KOPT-K1 (cell line): ENCODE results near the gene PHRF1.

Experiments
- H3K27ac ChIP-seq: fragments of 200-600 bp; sonication (generic); 2 replicates; pipeline ENCODE4 v1.5.1; 2016; ENCODE audit warnings: antibody characterized with exemption, mild to moderate bottlenecking, low read depth, low read length; ENCODE audit not compliant: poor library complexity, severe bottlenecking
- H3K36me3 ChIP-seq: fragments of 200-600 bp; sonication (generic); 2 replicates; pipeline ENCODE4 v1.5.1; 2017; ENCODE audit warnings: antibody characterized with exemption, mild to moderate bottlenecking, low read length, moderate library complexity; ENCODE audit not compliant: insufficient read depth
- H3K9me3 ChIP-seq: fragments of 200-600 bp; sonication (generic); 2 replicates; pipeline ENCODE4 v1.5.1; 2017; ENCODE audit warnings: antibody characterized with exemption, low read length, mild to moderate bottlenecking; ENCODE audit not compliant: insufficient read depth, poor library complexity, severe bottlenecking

PHRF1 gene

GRCh38 chr11:587978-588380 lies 11.7 kb downstream of the PHRF1 start:
- H3K27ac ChIP-seq: no peak overlapping the region
- H3K9me3 ChIP-seq: no peaks in the 10 kb centered on the region
- peaks cover 97% of the 10 kb centered on the region for H3K36me3 ChIP-seq

DNA sequence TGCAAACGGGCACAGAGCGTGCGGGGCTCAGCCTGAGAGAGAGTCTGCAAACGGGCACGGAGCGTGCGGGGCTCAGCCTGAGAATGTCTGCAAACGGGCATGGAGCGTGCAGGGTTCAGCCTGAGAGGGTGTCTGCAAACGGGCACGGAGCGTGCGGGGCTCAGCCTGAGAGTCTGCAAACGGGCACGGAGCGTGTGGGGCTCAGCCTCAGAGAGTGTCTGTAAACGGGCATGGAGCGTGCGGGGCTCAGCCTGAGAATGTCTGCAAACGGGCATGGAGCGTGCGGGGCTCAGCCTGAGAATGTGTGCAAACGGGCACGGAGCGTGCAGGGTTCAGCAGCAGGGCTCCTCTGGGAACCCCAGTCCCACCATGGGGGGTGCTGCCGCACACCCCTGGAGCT lies 13.5 kb downstream of the PHRF1 start:
- Histone ChIP-seq H3K9me3 (no peaks in the 10 kb centered on the region), H3K36me3 (peaks cover 97% of the 10 kb centered on the region), H3K27ac (no peak overlapping the region)

GRCh38 chr11:590997-591396 lies 14.7 kb downstream of the PHRF1 start:
- Histone ChIP-seq H3K36me3 (peaks cover 99% of the 10 kb centered on the region), H3K9me3 (no peaks in the 10 kb centered on the region), H3K27ac (no peak overlapping the region)

- peaks cover 99% of the 10 kb centered on the region for H3K36me3 ChIP-seq
- H3K9me3 ChIP-seq: no peaks in the 10 kb centered on the region
- no peak overlapping the region for H3K27ac ChIP-seq
Measured at GRCh38 chr11:592501-592900, 16.2 kb downstream of the PHRF1 start.

- Histone ChIP-seq H3K9me3 (no peaks in the 10 kb centered on the region), H3K36me3 (peaks cover 99% of the 10 kb centered on the region), H3K27ac (no peak overlapping the region)
Measured at GRCh38 chr11:592918-593317, 16.6 kb downstream of the PHRF1 start.

DNA sequence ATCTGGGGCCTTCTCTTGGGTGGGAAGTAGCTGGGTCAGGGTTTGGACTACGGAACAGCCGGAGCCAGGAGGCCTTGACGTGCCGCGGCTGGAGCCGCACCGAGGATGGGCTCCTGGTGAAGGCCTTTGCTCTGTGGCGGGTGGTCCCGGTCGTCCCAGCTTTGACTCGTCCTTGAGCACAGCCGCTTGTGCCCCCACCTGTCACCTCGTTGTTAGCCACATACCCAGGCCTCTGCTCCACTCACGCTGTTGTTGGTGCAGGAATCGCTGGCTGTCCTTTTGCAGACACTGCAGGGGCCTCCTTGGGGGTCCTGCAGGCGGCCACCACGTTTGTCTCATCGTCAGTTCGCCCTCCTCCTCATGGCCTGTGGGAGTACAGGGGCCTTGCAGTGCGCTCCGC lies 17.1 kb downstream of the PHRF1 start:
- H3K9me3 ChIP-seq: no peaks in the 10 kb centered on the region
- peaks cover 99% of the 10 kb centered on the region for H3K36me3 ChIP-seq
- no peak overlapping the region for H3K27ac ChIP-seq

DNA sequence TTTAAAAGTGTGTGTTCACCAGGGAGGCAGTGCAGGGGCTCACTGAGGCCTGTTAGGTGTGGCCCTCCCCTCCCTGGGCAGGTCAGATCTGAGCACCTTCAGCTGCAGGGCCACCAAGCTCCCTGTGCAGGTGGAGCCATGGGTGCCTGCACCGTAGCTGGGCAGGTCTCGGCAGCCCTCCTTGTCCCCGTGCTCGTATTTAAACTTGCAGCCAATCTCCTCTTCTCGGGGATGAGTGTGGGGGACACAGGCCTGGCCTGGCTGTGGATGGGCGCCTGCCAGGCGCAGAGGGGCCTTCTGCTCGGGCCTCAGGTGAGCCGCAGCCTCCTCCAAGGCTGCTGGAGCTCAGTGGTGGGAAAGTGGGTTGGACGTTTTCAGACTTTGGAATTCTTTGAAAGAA lies 19.1 kb downstream of the PHRF1 start:
- Histone ChIP-seq H3K36me3 (peaks cover 99% of the 10 kb centered on the region), H3K27ac (no peak overlapping the region), H3K9me3 (no peaks in the 10 kb centered on the region)

GRCh38 chr11:596374-596773 lies 20.1 kb downstream of the PHRF1 start:
- peaks cover 99% of the 10 kb centered on the region for H3K36me3 ChIP-seq
- H3K9me3 ChIP-seq: no peaks in the 10 kb centered on the region
- no peak overlapping the region for H3K27ac ChIP-seq

DNA sequence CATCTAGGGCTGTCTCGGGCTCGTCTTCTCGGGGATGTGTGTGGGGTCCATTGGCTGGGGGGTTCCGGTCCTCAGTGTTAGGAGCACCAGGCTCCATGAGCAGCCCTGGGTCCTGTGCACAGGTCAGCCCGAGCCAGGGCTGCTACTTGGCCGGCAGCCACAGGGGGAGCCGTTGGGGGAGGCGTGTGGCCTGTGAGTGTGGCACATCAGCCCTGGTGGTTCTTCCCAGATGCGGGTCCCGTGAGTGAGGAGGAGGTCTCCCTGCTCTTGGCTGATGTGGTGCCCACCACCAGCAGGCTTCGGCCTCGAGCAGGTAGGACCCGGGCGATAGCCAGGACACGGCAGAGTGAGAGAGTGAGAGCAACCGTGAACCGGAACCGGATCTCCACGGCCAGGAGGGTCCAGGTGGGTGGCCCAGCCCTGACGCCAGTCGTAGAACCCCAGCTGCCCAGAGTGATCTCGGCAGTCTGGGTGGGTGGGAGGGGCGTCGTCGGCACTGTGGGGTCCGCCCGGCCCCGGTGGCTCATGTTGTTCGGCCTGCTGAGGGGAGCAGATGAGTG lies 21.0 kb downstream of the PHRF1 start:
- Histone ChIP-seq H3K9me3 (no peaks in the 10 kb centered on the region), H3K27ac (no peak overlapping the region), H3K36me3 (peaks cover 99% of the 10 kb centered on the region)

GRCh38 chr11:598005-598680 lies 21.9 kb downstream of the PHRF1 start:
- no peak overlapping the region for H3K27ac ChIP-seq
- peaks cover 99% of the 10 kb centered on the region for H3K36me3 ChIP-seq
- H3K9me3 ChIP-seq: no peaks in the 10 kb centered on the region

DNA sequence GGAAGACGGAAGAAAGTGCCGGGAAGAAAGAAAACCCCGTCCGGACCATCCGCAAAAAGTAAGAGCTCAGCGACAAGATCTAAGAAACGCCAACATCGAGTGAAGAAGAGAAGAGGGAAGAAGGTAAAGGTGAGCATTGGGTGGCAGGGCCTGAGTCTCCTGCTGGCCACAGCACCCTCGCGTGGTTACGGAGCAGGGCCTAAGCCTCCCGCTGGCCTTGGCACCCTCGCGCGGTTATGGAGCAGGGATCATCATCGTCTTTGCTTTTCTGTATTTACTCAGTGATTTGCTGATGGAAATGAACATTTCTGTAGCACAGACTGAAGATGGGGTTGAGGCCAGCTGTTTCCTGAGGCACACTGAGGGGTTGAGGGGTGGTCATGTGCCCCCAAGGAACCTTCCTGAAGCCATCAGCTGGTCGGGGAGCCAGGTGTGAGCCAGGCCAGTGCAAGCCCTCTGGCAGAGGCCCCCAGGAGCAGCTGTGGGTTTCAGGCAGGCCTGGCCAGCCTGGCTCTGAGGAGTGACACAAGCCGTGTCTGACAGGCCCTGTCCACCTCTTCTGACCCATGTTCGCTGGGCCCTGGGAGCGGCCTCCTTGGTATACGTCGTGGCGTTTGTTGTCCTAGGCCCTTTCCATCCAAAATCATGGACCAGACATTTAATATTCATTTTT lies 25.4 kb downstream of the PHRF1 start:
- no peak overlapping the region for H3K27ac ChIP-seq
- H3K9me3 ChIP-seq: no peaks in the 10 kb centered on the region
- peaks cover 99% of the 10 kb centered on the region for H3K36me3 ChIP-seq

DNA sequence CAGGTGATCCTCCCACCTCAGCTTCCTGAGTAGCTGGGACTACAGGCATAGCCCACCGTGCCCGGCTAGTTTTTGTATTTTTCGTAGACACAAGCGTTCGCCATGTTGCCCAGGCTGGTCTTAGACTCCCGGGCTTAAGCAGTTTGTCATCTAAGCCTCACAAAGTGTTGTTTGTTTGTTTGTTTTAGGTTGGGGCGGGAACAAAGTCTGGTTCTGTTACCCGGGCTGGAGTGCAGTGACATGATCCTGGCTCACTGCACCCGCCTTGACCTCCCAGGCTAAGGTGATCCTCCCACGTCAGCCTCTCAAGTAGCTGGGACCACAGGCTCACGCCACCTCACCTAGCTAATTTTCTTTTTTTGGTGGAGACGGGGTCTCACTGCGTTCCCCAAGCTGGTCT lies 26.9 kb downstream of the PHRF1 start:
- H3K36me3 ChIP-seq: peaks cover 99% of the 10 kb centered on the region
- no peak overlapping the region for H3K27ac ChIP-seq
- H3K9me3 ChIP-seq: no peaks in the 10 kb centered on the region

- H3K36me3 ChIP-seq: peaks cover 100% of the 10 kb centered on the region
- H3K9me3 ChIP-seq: no peaks in the 10 kb centered on the region
- H3K27ac ChIP-seq: no peak overlapping the region
Measured at GRCh38 chr11:605286-606129, 29.2 kb downstream of the PHRF1 start.

DNA sequence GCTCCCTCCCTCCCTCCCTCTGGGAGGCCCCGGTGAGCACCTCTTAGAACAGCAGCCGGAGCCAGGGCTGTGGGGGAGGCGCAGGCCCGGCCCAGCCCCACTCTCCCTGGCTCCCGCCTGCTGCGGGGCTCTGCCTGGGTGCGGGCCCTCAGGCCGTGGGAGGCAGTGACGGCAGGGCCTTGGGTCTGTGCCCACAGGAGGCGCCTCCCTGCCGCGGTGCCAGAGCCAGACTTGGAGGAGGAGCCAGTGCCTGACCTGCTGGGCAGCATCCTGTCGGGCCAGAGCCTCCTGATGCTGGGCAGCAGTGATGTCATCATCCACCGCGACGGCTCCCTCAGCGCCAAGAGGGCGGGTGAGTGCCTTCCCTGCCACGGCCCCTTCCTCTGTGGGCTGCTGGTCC lies 30.0 kb downstream of the PHRF1 start:
- peaks cover 100% of the 10 kb centered on the region for H3K36me3 ChIP-seq
- no peak overlapping the region for H3K27ac ChIP-seq
- no peaks in the 10 kb centered on the region for H3K9me3 ChIP-seq
